Measurements from ENCODE around the gene PLXND1.
A peak's percentile ranks its signal among the peaks of the same experiment; 100 is the strongest.
"Not testable (repeated sequence)": the region's sequence is repeated elsewhere in the genome, so short reads cannot be mapped to it uniquely, and the experiment has no call there.

Gene PLXND1

GRCh38 chr3:129606636-129607390 lies at the start of gene PLXND1:
PLXND1 (minus strand) TSS chr3:129606676; CDS start chr3:129606639, 37 bp downstream.
- DNase-seq (ENCODE audit: low read depth, low spot score), result peak; percentile 78

GRCh38 chr3:129655291-129655700 lies 48.8 kb upstream of the PLXND1 start:
- DNase-seq (ENCODE audit: low read depth, low spot score), result no peak

- no peak for DNase-seq (ENCODE audit: low read depth, low spot score)
These were observed 47.7 kb upstream of the PLXND1 start for GRCh38 chr3:129654131-129654530.

- no peak for DNase-seq (ENCODE audit: low read depth, low spot score)
These were observed 46.5 kb upstream of the PLXND1 start for GRCh38 chr3:129653019-129653418.

- peak; percentile 67 for DNase-seq (ENCODE audit: low read depth, low spot score)
These were observed 45.1 kb upstream of the PLXND1 start for GRCh38 chr3:129651435-129652202.

GRCh38 chr3:129650256-129650872 lies 43.9 kb upstream of the PLXND1 start:
- DNase-seq (ENCODE audit: low read depth, low spot score), result peak; percentile 90

- DNase-seq (ENCODE audit: low read depth, low spot score), result no peak
These were observed 41.9 kb upstream of the PLXND1 start for GRCh38 chr3:129648391-129648790.

GRCh38 chr3:129645286-129645685 lies 38.8 kb upstream of the PLXND1 start:
- DNase-seq (ENCODE audit: low read depth, low spot score), result no peak

- peak; percentile 72 for DNase-seq (ENCODE audit: low read depth, low spot score)
These were observed 38.4 kb upstream of the PLXND1 start for GRCh38 chr3:129644836-129645235.

GRCh38 chr3:129641567-129642260 lies 35.2 kb upstream of the PLXND1 start:
- not testable (repeated sequence) for DNase-seq (ENCODE audit: low read depth, low spot score)

- not testable (repeated sequence) for DNase-seq (ENCODE audit: low read depth, low spot score)
These were observed 34.5 kb upstream of the PLXND1 start for GRCh38 chr3:129640985-129641384.

GRCh38 chr3:129638481-129638880 lies 32.0 kb upstream of the PLXND1 start:
- no peak for DNase-seq (ENCODE audit: low read depth, low spot score)

GRCh38 chr3:129636082-129636481 lies 29.6 kb upstream of the PLXND1 start:
- DNase-seq (ENCODE audit: low read depth, low spot score), result no peak

GRCh38 chr3:129635656-129636055 lies 29.2 kb upstream of the PLXND1 start:
- DNase-seq (ENCODE audit: low read depth, low spot score), result no peak

- peak; percentile 82 for DNase-seq (ENCODE audit: low read depth, low spot score)
These were observed 27.4 kb upstream of the PLXND1 start for GRCh38 chr3:129633751-129634481.

- no peak for DNase-seq (ENCODE audit: low read depth, low spot score)
These were observed 26.5 kb upstream of the PLXND1 start for GRCh38 chr3:129632977-129633376.

- no peak for DNase-seq (ENCODE audit: low read depth, low spot score)
These were observed 26.1 kb upstream of the PLXND1 start for GRCh38 chr3:129632556-129632955.

GRCh38 chr3:129632056-129632455 lies 25.6 kb upstream of the PLXND1 start:
- DNase-seq (ENCODE audit: low read depth, low spot score), result no peak

- DNase-seq (ENCODE audit: low read depth, low spot score), result no peak
These were observed 22.5 kb upstream of the PLXND1 start for GRCh38 chr3:129629011-129629410.

- no peak for DNase-seq (ENCODE audit: low read depth, low spot score)
These were observed 21.7 kb upstream of the PLXND1 start for GRCh38 chr3:129628169-129628522.

All from ELF-1 (cell line).